Cardiac muscle cell (in vitro differentiated cells and primary cell): Measurements from ENCODE around the gene AQP12B. TPM values are rescaled to one million over a fixed set of nuclear protein-coding genes. Genes with fewer than 3 reads are reported as not detected.
"Not testable (repeated sequence)": the region's sequence is repeated elsewhere in the genome, so short reads cannot be mapped to it uniquely, and the experiment has no call there.

ENCODE experiments used
- DNase-seq, 2 donors: peaks; one replicate each; pipeline versions ENCODE4 v3.0.0 to v3.0.0-alpha.2; 2010 to 2017; ENCODE audit warnings: low read depth in 1 of 2, low spot score in 1 of 2
- H3K27ac ChIP-seq: fragments of 200-600 bp; sonication (generic); 2 replicates; pipeline ENCODE4 v1.5.1; 2016
- H3K27me3 ChIP-seq: fragments of 200-600 bp; sonication (generic); 2 replicates; pipeline ENCODE4 v1.6.0; 2016; ENCODE audit warnings: control low read depth
- H3K36me3 ChIP-seq: fragments of 200-600 bp; sonication (generic); 2 replicates; pipeline ENCODE4 v1.5.1; 2016; ENCODE audit warnings: control low read depth
- H3K4me1 ChIP-seq: fragments of 200-600 bp; sonication (generic); 2 replicates; pipeline ENCODE4 v1.8.1; 2017; ENCODE audit warnings: low read depth, mild to moderate bottlenecking, mixed run types
- H3K4me3 ChIP-seq: fragments of 200-600 bp; sonication (generic); 2 replicates; pipeline ENCODE4 v1.5.1; 2016; ENCODE audit warnings: mild to moderate bottlenecking
- H3K9me3 ChIP-seq: fragments of 200-600 bp; sonication (generic); 2 replicates; pipeline ENCODE4 v1.5.1; 2017; ENCODE audit warnings: low read depth, mild to moderate bottlenecking, control low read depth
- polyA plus RNA-seq: library from polyadenylated mRNA; unstranded; fragments of >200 nt; fragmentation: Nextera tagmentation; extraction: Ambion mirVana; gene quantifications from 2 replicates; pipeline ENCODE4 v1.2.1, GENCODE V29; 2016
- total RNA-seq: library from RNA; depleted of rRNA; stranded (reverse); fragments of >200 nt; gene quantifications from 2 replicates; pipeline ENCODE4 v1.2.3, GENCODE V29; 2016
- TF ChIP-seq, protein P1 (sequence below): IDR thresholded peaks from 2 replicates; pipeline ENCODE4 v1.5.1; 2012; ENCODE audit warnings: low read depth, mild to moderate bottlenecking, low read length

AQP12B gene
- total and polyA plus RNA-seq, 2 experiments from 2014 or later = not detected

DNA sequence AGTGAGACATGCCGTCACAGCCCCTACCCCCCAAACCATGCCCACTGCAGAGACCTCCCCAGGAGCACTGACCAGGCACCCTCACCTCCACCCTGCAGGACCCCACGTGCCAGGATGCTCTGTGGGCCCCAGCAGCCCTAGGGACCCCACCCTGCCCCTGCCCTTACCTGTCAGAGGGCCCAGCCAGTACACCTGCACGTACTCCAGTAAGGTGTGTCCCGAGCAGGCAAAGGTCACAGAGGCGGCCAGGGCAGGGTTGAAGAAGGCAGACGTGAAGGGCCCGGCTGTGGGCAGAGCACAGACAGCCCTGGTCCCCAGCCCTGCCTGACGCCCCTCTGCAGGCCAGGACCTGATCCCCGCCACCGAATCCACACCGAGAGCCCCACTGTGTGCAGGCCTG lies 2.5 kb downstream of the AQP12B start:
- not testable (repeated sequence) for H3K27me3 ChIP-seq, H3K4me1 ChIP-seq, H3K4me3 ChIP-seq, H3K9me3 ChIP-seq, H3K27ac ChIP-seq, DNase-seq, H3K36me3 ChIP-seq

DNA sequence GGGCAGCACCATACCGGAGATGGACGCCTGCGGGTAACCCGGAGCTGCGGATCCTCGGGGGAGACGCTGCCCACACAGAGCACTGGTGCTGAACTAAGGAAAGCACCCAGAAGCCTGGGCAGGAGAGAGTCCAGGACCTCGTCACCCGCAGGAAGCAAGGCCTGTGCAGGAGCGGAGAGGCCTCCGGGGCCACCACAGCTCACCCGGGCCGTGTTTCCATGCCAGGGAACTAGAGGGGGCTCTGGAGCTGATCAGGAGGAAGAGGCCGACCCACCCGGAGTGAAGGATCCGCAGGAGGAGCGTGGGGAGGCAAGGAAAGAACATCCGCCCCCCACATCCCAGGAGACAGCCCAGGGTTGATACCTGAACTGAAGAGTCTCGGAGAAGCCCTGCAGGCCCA lies 3.8 kb downstream of the AQP12B start:
- not testable (repeated sequence) for H3K27ac ChIP-seq, H3K27me3 ChIP-seq, DNase-seq, H3K4me1 ChIP-seq, H3K9me3 ChIP-seq, H3K36me3 ChIP-seq, H3K4me3 ChIP-seq

DNA sequence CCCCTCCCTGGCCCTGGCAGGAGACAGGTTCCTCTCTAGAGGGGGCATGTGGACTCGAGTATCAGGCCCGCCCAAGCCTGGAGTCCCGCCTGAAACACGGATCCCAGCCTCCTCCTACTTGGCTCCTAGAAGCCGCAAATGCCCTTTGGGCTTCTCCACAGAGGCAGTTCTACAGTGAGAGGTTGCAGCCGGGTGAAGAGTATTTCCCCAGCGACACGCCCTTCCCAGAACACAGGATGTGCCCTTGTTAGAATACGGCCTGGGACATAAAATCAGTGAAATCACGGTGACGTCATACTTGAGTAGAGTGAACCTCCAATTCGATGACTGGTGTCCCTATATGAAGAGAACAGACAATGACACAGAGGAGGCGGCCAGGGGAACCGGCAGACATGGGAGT lies 4.6 kb downstream of the AQP12B start:
- not testable (repeated sequence) for H3K4me3 ChIP-seq, H3K27me3 ChIP-seq, DNase-seq

DNA sequence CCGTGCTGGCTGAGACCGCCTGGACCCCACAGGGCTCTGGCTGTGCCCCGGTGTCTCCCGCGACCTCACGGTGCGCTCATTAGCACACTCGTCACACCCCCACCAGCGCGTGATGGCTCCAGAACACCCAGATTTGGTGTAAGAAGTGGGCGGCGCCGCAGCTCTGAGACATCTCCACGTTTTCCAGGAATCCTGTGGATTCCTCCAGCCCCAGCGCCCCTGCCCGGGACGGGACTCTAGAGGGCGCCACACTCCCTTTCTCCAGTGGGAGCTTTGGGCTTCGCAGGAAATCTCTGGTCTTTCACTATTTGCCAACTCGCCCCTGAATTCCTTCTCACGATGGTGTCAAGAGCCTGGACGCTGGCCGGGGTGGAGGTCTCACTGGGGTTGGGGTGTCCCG lies 7.3 kb downstream of the AQP12B start:
- H3K4me3 ChIP-seq, H3K9me3 ChIP-seq, DNase-seq, H3K27ac ChIP-seq, H3K36me3 ChIP-seq, H3K4me1 ChIP-seq: not testable (repeated sequence)
- H3K27me3 ChIP-seq = peaks cover 34% of the 10 kb centered on the region

More for the DNA sequence above, 4.6 kb downstream of the AQP12B start:
- not testable (repeated sequence) for H3K36me3 ChIP-seq, H3K9me3 ChIP-seq, H3K27ac ChIP-seq, H3K4me1 ChIP-seq

DNA sequence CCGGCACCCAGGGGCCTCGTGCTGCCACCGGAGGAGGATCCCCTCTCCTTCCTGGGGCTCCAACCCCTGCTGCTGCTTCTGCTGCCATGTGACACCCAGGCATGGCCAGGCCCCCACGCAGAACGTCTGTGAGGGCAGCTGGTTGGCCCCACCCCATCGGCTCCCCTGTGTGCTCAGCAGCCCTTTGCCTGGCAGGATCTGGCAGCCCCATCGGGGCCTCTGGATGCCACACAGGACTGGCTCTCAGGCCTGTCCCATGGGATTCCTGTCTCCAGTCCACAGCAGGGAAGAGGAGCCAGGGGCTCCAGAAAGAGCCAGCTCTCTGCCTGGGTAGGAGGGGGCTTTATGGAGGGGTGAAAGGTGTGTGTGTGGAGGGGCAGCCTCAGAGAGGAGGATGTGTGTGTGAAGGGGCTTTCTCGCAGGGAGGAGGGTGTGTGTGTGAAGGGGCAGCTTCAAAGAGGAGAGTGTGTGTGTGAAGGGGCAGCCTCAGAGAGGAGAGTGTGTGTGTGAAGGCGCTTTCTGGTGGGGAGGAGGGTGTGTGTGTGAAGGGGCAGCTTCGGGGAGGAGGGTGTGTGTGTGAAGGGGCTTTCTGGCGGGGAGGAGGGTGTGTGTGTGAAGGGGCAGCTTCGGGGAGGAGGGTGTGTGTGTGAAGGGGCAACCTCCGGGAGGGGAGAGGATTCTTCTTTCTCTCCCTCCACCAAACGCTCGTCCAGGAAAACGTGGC lies 8.1 kb downstream of the AQP12B start:
- not testable (repeated sequence) for H3K27ac ChIP-seq

DNA sequence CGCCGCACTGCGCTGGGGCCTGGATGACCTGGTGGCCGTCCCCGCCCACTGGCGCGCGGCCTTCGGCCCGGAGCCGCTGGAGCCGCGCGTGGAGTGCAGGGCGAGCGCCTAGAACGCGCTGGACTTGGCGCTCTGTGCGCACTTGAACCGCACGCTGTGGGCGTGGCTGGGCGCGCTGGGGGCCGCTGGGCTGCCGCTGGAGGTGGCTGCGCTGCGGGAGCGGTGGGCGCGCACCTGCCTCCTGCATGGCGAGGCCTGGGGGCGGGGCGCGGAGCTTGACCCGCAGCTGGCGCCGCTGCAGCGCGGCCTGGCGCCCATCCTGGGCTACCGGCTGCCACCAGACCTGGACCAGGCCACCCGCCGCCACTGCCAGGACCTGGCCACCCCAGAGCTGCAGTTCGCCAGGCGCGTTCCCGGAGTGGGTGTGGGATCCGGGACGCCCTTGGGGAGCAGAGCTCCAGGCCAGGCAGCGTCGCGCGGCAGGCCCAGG lies 9.9 kb downstream of the AQP12B start:
- Histone ChIP-seq H3K27me3 (peaks cover 41% of the 10 kb centered on the region), H3K36me3 (no peaks in the 10 kb centered on the region), H3K4me1 (no peaks in the 10 kb centered on the region), H3K27ac (no peak overlapping the region), H3K4me3 (no peak overlapping the region), H3K9me3 (no peaks in the 10 kb centered on the region)
- TF ChIP-seq, protein P1, sequence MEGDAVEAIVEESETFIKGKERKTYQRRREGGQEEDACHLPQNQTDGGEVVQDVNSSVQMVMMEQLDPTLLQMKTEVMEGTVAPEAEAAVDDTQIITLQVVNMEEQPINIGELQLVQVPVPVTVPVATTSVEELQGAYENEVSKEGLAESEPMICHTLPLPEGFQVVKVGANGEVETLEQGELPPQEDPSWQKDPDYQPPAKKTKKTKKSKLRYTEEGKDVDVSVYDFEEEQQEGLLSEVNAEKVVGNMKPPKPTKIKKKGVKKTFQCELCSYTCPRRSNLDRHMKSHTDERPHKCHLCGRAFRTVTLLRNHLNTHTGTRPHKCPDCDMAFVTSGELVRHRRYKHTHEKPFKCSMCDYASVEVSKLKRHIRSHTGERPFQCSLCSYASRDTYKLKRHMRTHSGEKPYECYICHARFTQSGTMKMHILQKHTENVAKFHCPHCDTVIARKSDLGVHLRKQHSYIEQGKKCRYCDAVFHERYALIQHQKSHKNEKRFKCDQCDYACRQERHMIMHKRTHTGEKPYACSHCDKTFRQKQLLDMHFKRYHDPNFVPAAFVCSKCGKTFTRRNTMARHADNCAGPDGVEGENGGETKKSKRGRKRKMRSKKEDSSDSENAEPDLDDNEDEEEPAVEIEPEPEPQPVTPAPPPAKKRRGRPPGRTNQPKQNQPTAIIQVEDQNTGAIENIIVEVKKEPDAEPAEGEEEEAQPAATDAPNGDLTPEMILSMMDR = no peak
- DNase-seq = no peak

More for the DNA sequence above, 8.1 kb downstream of the AQP12B start:
- H3K27me3 ChIP-seq = peaks cover 41% of the 10 kb centered on the region
- not testable (repeated sequence) for H3K4me1 ChIP-seq, H3K4me3 ChIP-seq, H3K36me3 ChIP-seq, H3K9me3 ChIP-seq, DNase-seq

DNA sequence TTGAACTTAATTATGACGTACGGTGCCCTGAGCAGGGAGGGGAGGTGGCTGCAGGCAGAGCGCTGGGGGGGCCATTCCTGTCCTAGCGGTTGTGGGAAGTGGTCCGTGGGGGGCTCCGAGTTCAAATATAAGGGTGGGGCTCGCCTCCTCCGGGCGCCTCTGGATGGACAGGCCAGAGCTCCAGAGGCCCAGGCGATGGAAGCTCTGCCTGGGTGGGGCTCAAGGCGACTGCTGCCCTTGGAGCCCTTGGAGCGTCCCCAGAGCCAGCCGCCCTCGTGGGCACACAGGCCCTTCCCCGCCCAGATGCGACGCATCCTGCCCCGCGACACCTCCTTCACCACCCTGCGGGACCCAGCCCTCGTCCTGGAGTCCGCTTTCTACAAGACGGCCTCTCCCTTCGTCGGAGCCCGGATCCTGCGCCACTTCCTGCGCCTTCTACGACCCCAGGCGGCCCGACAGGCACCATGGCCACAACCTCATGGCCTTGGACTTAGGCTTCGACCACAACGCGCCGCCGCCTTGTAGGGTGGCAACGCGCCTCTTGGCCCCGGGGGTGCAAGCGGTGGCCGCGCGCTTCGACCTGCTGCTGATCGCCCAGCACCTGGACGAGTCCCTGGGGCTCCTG lies 10.5 kb downstream of the AQP12B start:
- H3K27ac ChIP-seq = no peak overlapping the region
- DNase-seq = no peak
- TF ChIP-seq, protein P1 = no peak
- H3K36me3 ChIP-seq = no peaks in the 10 kb centered on the region
- peaks cover 41% of the 10 kb centered on the region for H3K27me3 ChIP-seq
- no peak overlapping the region for H3K4me3 ChIP-seq
- H3K4me1 ChIP-seq = no peaks in the 10 kb centered on the region
- no peaks in the 10 kb centered on the region for H3K9me3 ChIP-seq

DNA sequence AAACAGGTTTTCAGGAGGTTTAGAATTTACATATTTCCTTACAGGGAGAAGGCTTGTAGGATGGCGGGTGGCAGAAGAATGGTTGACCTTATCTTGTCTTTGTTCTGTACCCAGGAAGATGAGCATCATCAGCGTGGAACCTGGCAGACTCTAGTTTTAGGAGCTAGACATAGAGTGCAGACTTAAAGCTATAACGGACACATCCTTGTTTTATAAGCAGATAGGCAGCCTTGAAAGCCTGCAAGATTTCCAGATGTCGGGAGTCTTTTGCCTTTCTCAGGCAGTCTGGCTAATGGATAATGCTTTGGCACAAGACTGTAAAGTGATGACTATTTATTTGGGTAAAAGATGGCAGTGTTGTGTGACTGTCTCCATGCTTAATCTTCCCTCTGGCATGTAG lies 11.7 kb downstream of the AQP12B start:
- Histone ChIP-seq H3K27me3 (peaks cover 41% of the 10 kb centered on the region), H3K4me1 (no peaks in the 10 kb centered on the region), H3K27ac (no peak overlapping the region), H3K4me3 (no peak overlapping the region), H3K9me3 (no peaks in the 10 kb centered on the region), H3K36me3 (no peaks in the 10 kb centered on the region)
- TF ChIP-seq, protein P1 = no peak
- no peak for DNase-seq
